IPS-18a (cell line): Measurements from ENCODE around the gene CLDN8.

Source experiments
- H3K27ac ChIP-seq: one replicate; pipeline ENCODE4 v1.5.1; 2013; ENCODE audit warnings: low read length
- H3K27me3 ChIP-seq: one replicate; pipeline ENCODE4 v1.6.1; 2013; ENCODE audit warnings: mild to moderate bottlenecking, low read length; ENCODE audit not compliant: control insufficient read depth, insufficient read depth
- H3K36me3 ChIP-seq: one replicate; pipeline ENCODE4 v1.6.1; 2013; ENCODE audit warnings: low read depth, low read length; ENCODE audit not compliant: control insufficient read depth
- H3K4me1 ChIP-seq: one replicate; pipeline ENCODE4 v1.6.1; 2013; ENCODE audit warnings: low read depth, low read length; ENCODE audit not compliant: control insufficient read depth
- H3K4me3 ChIP-seq: one replicate; pipeline ENCODE4 v1.5.1; 2013; ENCODE audit warnings: low read length
- H3K9ac ChIP-seq: one replicate; pipeline ENCODE4 v1.6.1; 2013; ENCODE audit warnings: mild to moderate bottlenecking, low read length, moderate library complexity
- H3K9me3 ChIP-seq: one replicate; pipeline ENCODE4 v1.6.1; 2013; ENCODE audit warnings: low read depth, low read length; ENCODE audit not compliant: control insufficient read depth

CLDN8 gene

GRCh38 chr21:30200000-30200399 is 15.9 kb downstream of the CLDN8 start:
- Histone ChIP-seq H3K27me3 (no peaks in the 10 kb centered on the region), H3K4me3 (no peak overlapping the region), H3K9ac (no peak overlapping the region), H3K9me3 (no peaks in the 10 kb centered on the region), H3K36me3 (no peaks in the 10 kb centered on the region), H3K27ac (no peak overlapping the region), H3K4me1 (no peaks in the 10 kb centered on the region)

- H3K36me3 ChIP-seq, result no peaks in the 10 kb centered on the region
- no peak overlapping the region for H3K9ac ChIP-seq
- H3K4me3 ChIP-seq, result no peak overlapping the region
- no peaks in the 10 kb centered on the region for H3K27me3 ChIP-seq
- no peak overlapping the region for H3K27ac ChIP-seq
- H3K9me3 ChIP-seq, result no peaks in the 10 kb centered on the region
- H3K4me1 ChIP-seq, result no peaks in the 10 kb centered on the region
Measured at GRCh38 chr21:30194701-30195299, 21.1 kb downstream of the CLDN8 start.

- Histone ChIP-seq H3K36me3 (no peaks in the 10 kb centered on the region), H3K4me3 (no peak overlapping the region), H3K27me3 (no peaks in the 10 kb centered on the region), H3K4me1 (no peaks in the 10 kb centered on the region), H3K9me3 (no peaks in the 10 kb centered on the region), H3K27ac (no peak overlapping the region), H3K9ac (no peak overlapping the region)
Measured at GRCh38 chr21:30193201-30193600, 22.7 kb downstream of the CLDN8 start.

- Histone ChIP-seq H3K27ac (no peak overlapping the region), H3K4me3 (no peak overlapping the region), H3K27me3 (no peaks in the 10 kb centered on the region), H3K4me1 (no peaks in the 10 kb centered on the region), H3K9ac (no peak overlapping the region), H3K9me3 (no peaks in the 10 kb centered on the region), H3K36me3 (no peaks in the 10 kb centered on the region)
Measured at GRCh38 chr21:30190554-30190953, 25.3 kb downstream of the CLDN8 start.

- Histone ChIP-seq H3K4me3 (no peak overlapping the region), H3K9ac (no peak overlapping the region), H3K27me3 (no peaks in the 10 kb centered on the region), H3K9me3 (no peaks in the 10 kb centered on the region), H3K4me1 (no peaks in the 10 kb centered on the region), H3K27ac (no peak overlapping the region), H3K36me3 (no peaks in the 10 kb centered on the region)
Measured at GRCh38 chr21:30189773-30190172, 26.1 kb downstream of the CLDN8 start.

- Histone ChIP-seq H3K4me1 (no peaks in the 10 kb centered on the region), H3K9me3 (no peaks in the 10 kb centered on the region), H3K27ac (no peak overlapping the region), H3K36me3 (no peaks in the 10 kb centered on the region), H3K4me3 (no peak overlapping the region), H3K9ac (no peak overlapping the region), H3K27me3 (no peaks in the 10 kb centered on the region)
Measured at GRCh38 chr21:30186242-30186641, 29.7 kb downstream of the CLDN8 start.

GRCh38 chr21:30168086-30168485 is 47.8 kb downstream of the CLDN8 start:
- H3K9me3 ChIP-seq, result no peaks in the 10 kb centered on the region
- no peak overlapping the region for H3K4me3 ChIP-seq
- no peak overlapping the region for H3K27ac ChIP-seq
- no peaks in the 10 kb centered on the region for H3K36me3 ChIP-seq
- H3K9ac ChIP-seq, result no peak overlapping the region
- H3K4me1 ChIP-seq, result peaks cover 4% of the 10 kb centered on the region
- H3K27me3 ChIP-seq, result no peaks in the 10 kb centered on the region

GRCh38 chr21:30166705-30167104 is 49.2 kb downstream of the CLDN8 start, which contains the start of gene CLDN17:
CLDN17 (minus strand) TSS chr21:30166805; CDS start chr21:30166617, 188 bp downstream.
- Histone ChIP-seq H3K4me1 (peaks cover 4% of the 10 kb centered on the region), H3K4me3 (no peak within 1 kb of the TSS), H3K27ac (no peak within 1 kb of the TSS), H3K9ac (no peak within 1 kb of the TSS), H3K9me3 (no peaks in the 10 kb centered on the region), H3K27me3 (no peaks in the 10 kb centered on the region), H3K36me3 (no peaks in the 10 kb centered on the region)

GRCh38 chr21:30166171-30166570 is 49.7 kb downstream of the CLDN8 start:
- Histone ChIP-seq H3K27me3 (no peaks in the 10 kb centered on the region), H3K27ac (no peak overlapping the region), H3K9me3 (no peaks in the 10 kb centered on the region), H3K4me3 (no peak overlapping the region), H3K4me1 (peaks cover 4% of the 10 kb centered on the region), H3K36me3 (no peaks in the 10 kb centered on the region), H3K9ac (no peak overlapping the region)

GRCh38 chr21:30164796-30165195 is 51.1 kb downstream of the CLDN8 start:
- Histone ChIP-seq H3K9me3 (no peaks in the 10 kb centered on the region), H3K27ac (no peak overlapping the region), H3K27me3 (no peaks in the 10 kb centered on the region), H3K36me3 (no peaks in the 10 kb centered on the region), H3K4me1 (peaks cover 4% of the 10 kb centered on the region), H3K9ac (no peak overlapping the region), H3K4me3 (no peak overlapping the region)
